Endothelial cell (in vitro differentiated cells): ENCODE data around the gene ZMIZ1. TPM values are rescaled to one million over a fixed set of nuclear protein-coding genes. Genes with fewer than 3 reads are reported as not detected.

Experiments
- DNase-seq: peaks from one replicate; pipeline ENCODE4 v3.0.0; 2021; ENCODE audit warnings: low spot score
- H3K27ac Mint-ChIP-seq: one replicate; pipeline ENCODE4 v1.8.0; 2021; ENCODE audit warnings: mixed read lengths, inconsistent platforms; ENCODE audit not compliant: unreplicated experiment
- H3K27me3 Mint-ChIP-seq: one replicate; pipeline ENCODE4 v1.8.0; 2021; ENCODE audit warnings: mild to moderate bottlenecking, moderate library complexity, mixed read lengths, inconsistent platforms; ENCODE audit not compliant: unreplicated experiment
- H3K36me3 Mint-ChIP-seq: one replicate; pipeline ENCODE4 v1.8.0; 2021; ENCODE audit warnings: mild to moderate bottlenecking, low read depth, mixed read lengths, inconsistent platforms; ENCODE audit not compliant: unreplicated experiment
- H3K4me1 Mint-ChIP-seq: one replicate; pipeline ENCODE4 v1.8.0; 2021; ENCODE audit warnings: mild to moderate bottlenecking, mixed read lengths, inconsistent platforms; ENCODE audit not compliant: unreplicated experiment
- H3K4me3 Mint-ChIP-seq: one replicate; pipeline ENCODE4 v1.8.0; 2021; ENCODE audit warnings: mild to moderate bottlenecking, mixed read lengths, inconsistent platforms; ENCODE audit not compliant: unreplicated experiment
- H3K9me3 Mint-ChIP-seq: one replicate; pipeline ENCODE4 v1.8.0; 2021; ENCODE audit warnings: mixed read lengths, inconsistent platforms; ENCODE audit not compliant: unreplicated experiment
- CTCF ChIP-seq: fragments of 200-600 bp; sonication (generic); IDR thresholded peaks from one replicate; pipeline ENCODE4 v1.5.0; 2021; ENCODE audit warnings: antibody characterized with exemption; ENCODE audit not compliant: unreplicated experiment
- total RNA-seq: library from RNA; stranded (reverse); fragmentation: NEBNext Ultra II Directional; extraction: Animal tissue kit (Norgen Biotek cat#: 25700); gene quantifications from one replicate; pipeline ENCODE4 v1.2.1, GENCODE V29; 2021; ENCODE audit not compliant: unreplicated experiment

The ZMIZ1 gene
- total RNA-seq, 1 donor from 2014 or later: 102 TPM

- Mint-ChIP-seq H3K27ac (peak overlapping the region; percentile 99), H3K9me3 (no peaks in the 10 kb centered on the region), H3K36me3 (peaks cover 7% of the 10 kb centered on the region), H3K4me3 (no peak overlapping the region), H3K27me3 (peaks cover 37% of the 10 kb centered on the region), H3K4me1 (peaks cover 67% of the 10 kb centered on the region)
- TF ChIP-seq CTCF: no peak
- no peak for DNase-seq
Observed at GRCh38 chr10:79179957-79180309, 111.2 kb downstream of the ZMIZ1 start.

- peaks cover 68% of the 10 kb centered on the region for H3K4me1 Mint-ChIP-seq
- no peak for DNase-seq
Observed at GRCh38 chr10:79180414-79181221, 111.9 kb downstream of the ZMIZ1 start.

GRCh38 chr10:79181227-79181626 is 112.5 kb downstream of the ZMIZ1 start:
- Mint-ChIP-seq H3K9me3 (no peaks in the 10 kb centered on the region), H3K27ac (peak overlapping the region; percentile 70), H3K4me1 (peaks cover 68% of the 10 kb centered on the region), H3K4me3 (no peak overlapping the region), H3K27me3 (peaks cover 33% of the 10 kb centered on the region), H3K36me3 (peaks cover 4% of the 10 kb centered on the region)
- no peak for DNase-seq
- TF ChIP-seq CTCF: no peak

More at GRCh38 chr10:79180414-79181221, 111.9 kb downstream of the ZMIZ1 start:
- H3K27me3 Mint-ChIP-seq: peaks cover 33% of the 10 kb centered on the region
- no peaks in the 10 kb centered on the region for H3K9me3 Mint-ChIP-seq
- no peak overlapping the region for H3K4me3 Mint-ChIP-seq
- peaks cover 4% of the 10 kb centered on the region for H3K36me3 Mint-ChIP-seq
- H3K27ac Mint-ChIP-seq: peak overlapping the region; percentile 70
- no peak for TF ChIP-seq CTCF

- no peak for TF ChIP-seq CTCF
- Mint-ChIP-seq H3K9me3 (no peaks in the 10 kb centered on the region), H3K4me1 (peaks cover 62% of the 10 kb centered on the region), H3K27ac (peak overlapping the region; percentile 24), H3K4me3 (no peak overlapping the region), H3K27me3 (peaks cover 31% of the 10 kb centered on the region), H3K36me3 (peaks cover 4% of the 10 kb centered on the region)
- no peak for DNase-seq
Observed at GRCh38 chr10:79181698-79182521, 113.1 kb downstream of the ZMIZ1 start.
